HG02885 (cell line): ENCODE results near the gene CERS5.

Experiments used
- ATAC-seq: cut with Tn5 transposase; IDR thresholded peaks from one replicate; pipeline ENCODE4 v1.9.1; 2021; ENCODE audit warnings: mild to moderate bottlenecking; ENCODE audit not compliant: unreplicated experiment, poor library complexity

Gene CERS5, protein sequence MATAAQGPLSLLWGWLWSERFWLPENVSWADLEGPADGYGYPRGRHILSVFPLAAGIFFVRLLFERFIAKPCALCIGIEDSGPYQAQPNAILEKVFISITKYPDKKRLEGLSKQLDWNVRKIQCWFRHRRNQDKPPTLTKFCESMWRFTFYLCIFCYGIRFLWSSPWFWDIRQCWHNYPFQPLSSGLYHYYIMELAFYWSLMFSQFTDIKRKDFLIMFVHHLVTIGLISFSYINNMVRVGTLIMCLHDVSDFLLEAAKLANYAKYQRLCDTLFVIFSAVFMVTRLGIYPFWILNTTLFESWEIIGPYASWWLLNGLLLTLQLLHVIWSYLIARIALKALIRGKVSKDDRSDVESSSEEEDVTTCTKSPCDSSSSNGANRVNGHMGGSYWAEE

DNA sequence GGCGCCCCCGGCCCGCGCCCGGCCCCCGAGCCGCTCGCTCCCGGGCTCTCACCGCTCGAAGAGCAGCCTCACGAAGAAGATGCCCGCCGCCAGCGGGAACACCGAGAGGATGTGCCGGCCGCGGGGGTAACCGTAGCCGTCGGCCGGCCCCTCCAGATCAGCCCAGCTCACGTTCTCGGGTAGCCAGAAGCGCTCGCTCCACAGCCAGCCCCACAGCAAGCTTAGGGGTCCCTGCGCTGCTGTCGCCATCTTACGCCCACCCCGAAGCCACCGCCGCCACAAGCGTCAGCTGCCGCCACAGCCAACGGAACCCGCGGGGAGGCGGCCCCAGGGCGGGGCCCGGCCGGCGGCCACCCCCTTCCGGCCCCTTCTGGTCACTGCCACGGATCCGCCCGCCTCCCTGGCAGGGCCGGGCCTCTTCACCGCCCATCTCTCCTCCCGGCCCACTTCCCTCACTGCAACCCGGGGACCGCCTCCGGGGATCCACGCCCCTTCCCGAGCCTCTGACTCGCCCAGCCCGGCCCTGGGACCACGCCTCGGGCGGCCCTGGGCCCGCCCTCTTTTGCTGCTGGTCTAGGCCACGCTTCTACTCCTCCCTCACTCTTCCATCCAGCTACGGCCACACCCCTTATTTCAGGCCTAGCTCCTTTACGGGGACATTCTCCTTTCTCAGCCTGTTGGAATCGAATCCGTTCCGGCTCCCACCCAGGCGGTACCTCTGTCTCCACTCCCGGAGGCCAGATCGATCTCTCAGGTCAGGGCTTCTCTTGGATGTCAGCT is at the start of gene CERS5:
Gene CERS5 (minus strand): TSS at position 321 of the 780 bp plus-strand sequence. CDS start 72 bp downstream, at position 249.
- peak; percentile 97 for ATAC-seq

DNA sequence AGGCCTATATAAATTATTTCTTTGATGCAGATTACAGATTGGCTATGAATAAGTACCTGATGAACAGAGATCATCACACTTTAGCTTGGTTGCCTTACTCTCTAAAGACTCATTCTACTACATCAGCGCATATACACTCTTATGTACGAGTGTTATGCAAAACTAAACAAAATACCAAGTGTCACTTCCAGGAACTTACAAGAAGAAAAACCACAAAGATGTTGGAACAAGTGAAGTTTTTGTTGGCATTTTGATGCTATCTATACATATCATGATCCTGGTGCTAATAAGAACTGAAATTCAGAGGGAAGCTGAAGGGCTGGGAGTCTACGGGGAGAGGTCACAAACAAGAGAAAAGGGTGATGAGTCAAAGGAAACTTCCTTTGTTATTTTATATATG is 47.9 kb upstream of the CERS5 start:
- no peak for ATAC-seq

- ATAC-seq = no peak
These were observed 46.8 kb upstream of the CERS5 start for GRCh38 chr12:50214018-50214417.

DNA sequence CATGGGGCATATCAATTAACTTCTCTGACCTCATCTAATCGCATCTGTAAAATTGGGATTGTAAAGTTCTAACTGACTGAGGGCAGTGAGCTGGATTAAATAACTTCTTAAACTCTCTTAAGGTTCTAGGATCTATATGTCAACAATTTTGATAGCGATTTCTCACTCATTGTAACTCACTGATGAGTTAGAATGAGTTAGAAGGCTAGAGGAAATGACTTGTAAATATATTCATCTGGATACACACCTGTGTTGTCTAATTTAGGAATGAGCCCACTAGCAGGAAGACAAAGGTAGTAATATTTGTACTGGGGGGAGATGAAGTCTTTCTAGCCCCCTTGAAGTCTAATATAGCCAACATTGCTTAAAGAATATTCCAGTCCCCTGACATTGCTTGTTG is 46.3 kb upstream of the CERS5 start:
- no peak for ATAC-seq

GRCh38 chr12:50212071-50212467 is 44.9 kb upstream of the CERS5 start:
- ATAC-seq = no peak

DNA sequence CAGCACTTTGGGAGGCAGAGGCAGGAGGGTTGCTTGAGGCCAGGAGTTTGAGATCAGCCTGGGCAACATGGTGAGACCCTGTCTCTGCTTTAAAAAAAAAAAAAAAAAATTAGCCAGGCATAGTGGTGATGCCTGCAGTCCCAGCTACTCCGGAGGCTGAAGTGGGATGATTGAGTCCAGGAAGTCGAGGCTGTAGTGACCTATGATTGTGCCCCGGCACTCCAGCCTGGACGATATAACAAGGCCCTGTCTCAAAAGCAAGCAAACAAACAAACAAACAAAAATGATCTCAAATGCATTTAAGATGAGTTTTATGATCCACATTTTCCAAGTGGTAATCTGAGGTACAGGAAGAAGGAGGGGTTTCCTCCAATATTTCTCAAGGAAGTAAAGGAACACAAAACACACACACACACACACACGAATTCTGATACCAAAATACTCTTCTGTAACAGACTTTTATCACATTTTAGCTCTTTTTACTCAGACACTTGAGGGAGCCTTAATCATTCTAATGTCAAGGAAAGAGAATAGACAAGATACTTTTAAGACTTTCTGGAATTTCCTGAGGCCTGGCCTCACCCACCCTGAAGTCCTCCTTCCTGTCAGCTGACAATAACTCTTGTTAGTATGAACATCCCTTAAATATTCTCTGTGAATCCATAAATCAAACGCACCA is 44.4 kb upstream of the CERS5 start:
- no peak for ATAC-seq

DNA sequence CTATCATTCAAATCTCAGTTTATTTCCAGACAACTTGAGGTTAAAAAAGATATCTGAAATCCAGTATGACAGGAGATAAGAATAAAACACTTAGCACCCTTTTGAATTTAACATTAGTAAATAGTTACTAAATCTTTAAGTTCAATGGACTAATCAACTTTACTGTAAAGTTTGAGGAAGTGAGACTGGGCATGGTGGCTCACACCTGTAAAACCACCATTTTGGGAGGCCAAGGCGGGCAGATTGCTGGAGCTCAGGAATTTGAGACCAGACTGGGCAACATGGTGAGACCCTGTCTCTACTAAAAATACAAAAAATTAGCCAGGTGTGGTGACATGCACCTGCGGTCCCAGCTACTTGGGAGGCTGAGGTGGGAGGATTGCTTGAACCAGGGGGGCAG is 40.3 kb upstream of the CERS5 start:
- no peak for ATAC-seq

- ATAC-seq = no peak
These were observed 38.5 kb upstream of the CERS5 start for GRCh38 chr12:50205648-50206047.

GRCh38 chr12:50203691-50204090 is 36.5 kb upstream of the CERS5 start:
- no peak for ATAC-seq

DNA sequence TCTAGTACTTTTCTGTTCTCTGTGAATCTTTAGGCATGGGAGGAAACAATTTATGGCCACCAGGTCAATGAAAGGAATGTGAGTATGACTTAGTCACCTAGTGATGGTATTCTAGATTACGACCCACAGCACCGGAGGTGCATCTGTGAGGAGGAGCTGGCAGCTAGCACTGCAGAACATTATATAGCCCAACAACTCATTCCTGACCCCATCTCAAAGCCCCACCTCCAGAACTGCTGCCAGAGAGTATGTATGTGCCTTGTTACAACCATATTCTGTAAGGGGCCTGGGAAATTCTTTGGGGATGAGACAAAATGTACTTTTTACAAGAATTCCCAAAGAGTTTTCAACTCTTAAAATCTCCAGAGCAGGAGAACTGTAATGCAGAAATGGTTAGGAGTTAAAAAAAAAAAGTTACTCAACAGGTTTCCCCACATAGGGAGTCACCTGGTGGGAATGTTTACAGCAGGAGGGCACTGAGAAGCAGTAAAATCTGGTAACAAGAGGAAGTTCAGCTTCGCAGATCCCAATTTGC is 34.9 kb upstream of the CERS5 start:
- no peak for ATAC-seq

- ATAC-seq = no peak
These were observed 33.5 kb upstream of the CERS5 start for GRCh38 chr12:50200552-50201273.

DNA sequence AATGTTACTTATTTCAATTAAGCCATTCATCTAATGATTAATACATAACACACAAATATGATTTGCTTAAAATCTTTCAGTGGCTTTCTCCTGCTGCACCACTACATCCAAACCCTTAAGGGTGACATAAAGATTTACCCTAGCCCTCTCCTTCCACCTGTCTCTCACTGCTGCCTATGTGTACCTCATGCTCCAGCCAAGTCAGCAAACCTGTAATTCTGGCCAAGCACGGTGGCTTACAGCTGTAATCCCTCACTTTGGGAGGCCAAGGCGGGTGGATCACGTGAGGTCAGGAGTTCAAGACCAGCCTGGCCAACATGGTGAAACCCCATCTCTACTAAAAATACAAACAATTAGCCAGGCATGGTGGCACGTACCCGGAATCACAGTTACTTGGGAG is 31.7 kb upstream of the CERS5 start:
- no peak for ATAC-seq

DNA sequence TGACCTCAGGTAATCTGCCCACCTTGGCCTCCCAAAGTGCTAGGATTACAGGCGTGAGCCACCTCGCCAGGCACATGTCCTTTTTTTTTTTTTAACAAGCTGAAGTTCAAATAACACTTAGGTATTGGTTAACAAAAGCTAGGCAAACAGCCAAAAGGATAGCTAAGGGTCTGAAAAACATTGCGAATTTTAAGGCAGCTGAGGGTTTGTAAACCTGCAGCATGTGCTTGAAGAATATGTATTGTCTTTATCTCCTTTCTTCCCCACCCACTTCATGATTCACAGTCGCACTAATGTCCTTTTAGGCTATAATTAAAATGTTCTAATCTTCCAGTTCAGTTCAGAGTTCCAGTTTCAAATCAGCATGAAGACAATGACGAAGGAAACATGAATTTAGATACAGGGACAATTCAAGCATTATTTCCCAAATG is 30.1 kb upstream of the CERS5 start:
- no peak for ATAC-seq

GRCh38 chr12:50196537-50196936 is 29.4 kb upstream of the CERS5 start:
- ATAC-seq = no peak

DNA sequence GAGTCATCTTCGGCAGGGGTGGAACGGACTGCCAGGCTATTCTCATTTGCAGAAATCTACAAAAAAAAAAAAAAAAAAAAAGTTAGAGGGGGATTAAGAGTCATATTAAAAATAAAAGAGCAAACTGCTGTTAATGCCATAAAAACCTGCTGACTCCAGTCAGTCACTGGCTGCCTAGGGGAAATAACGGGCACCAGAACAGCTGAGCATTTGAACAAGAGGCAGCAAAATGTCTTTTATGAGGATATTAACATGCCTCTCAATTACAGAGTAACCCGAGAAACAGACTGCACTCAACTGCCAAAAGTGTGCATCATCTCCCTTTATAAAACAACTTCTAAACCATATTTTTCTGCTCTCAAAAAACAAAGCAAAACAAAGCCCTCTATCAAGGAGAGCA is 28.7 kb upstream of the CERS5 start:
- ATAC-seq = no peak

DNA sequence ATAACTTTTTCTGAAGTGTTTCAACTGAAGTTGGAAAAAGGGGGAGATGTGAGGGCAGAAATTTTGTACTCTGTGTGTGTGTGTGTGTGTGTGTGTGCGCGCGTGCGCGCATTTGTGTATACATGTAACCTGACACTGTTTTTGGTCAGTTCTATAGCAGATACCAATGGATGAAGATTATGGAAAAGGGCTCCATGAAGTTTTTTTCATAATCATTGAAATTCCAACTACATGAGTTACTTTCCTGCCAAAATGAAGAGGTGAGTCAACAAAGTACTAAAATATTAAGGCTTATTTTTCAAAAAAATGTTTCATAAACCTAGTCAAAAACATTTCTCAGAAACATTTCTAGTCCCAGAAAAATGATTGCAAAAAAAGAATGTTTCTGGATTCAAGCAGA is 25.7 kb upstream of the CERS5 start:
- no peak for ATAC-seq

GRCh38 chr12:50192236-50192635 is 25.1 kb upstream of the CERS5 start:
- no peak for ATAC-seq

DNA sequence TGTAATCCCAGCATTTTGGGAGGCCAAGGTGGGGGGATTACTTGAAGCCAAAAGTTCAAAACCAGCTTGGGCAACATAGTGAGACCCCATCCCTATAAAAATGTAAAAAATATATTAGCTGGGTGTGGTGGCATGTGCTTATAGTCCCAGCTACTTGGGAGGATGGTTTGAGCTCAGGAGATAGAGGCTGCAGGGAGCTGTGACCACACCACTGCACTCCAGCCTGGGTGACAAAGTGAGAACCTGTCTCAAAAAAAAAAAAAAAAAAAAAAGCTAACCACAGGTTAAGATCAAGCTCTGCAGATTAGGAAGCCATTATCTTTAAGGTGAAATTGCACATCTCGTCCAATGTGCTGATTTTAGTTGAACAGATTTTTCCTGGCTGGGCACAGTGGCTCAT is 23.7 kb upstream of the CERS5 start:
- no peak for ATAC-seq

GRCh38 chr12:50188875-50189575 is 21.9 kb upstream of the CERS5 start:
- no peak for ATAC-seq
